ENCODE measurements around the gene PWP1. TPM values are rescaled to one million over a fixed set of nuclear protein-coding genes. Genes with fewer than 3 reads are reported as not detected.
A peak's percentile ranks its signal among the peaks of the same experiment; 100 is the strongest.

Gene PWP1
- total RNA-seq: 37.9 and 44.2 TPM in 2 replicates
- long read RNA-seq, transcript PWP1-201 (15 exons, 2,621 nt): major isoform, 19 of 34 reads
- long read RNA-seq, partial matches to known transcripts: 13 of 34 reads
- long read RNA-seq, other reads (novel, unspliced or antisense): 2 of 34 reads

DNA sequence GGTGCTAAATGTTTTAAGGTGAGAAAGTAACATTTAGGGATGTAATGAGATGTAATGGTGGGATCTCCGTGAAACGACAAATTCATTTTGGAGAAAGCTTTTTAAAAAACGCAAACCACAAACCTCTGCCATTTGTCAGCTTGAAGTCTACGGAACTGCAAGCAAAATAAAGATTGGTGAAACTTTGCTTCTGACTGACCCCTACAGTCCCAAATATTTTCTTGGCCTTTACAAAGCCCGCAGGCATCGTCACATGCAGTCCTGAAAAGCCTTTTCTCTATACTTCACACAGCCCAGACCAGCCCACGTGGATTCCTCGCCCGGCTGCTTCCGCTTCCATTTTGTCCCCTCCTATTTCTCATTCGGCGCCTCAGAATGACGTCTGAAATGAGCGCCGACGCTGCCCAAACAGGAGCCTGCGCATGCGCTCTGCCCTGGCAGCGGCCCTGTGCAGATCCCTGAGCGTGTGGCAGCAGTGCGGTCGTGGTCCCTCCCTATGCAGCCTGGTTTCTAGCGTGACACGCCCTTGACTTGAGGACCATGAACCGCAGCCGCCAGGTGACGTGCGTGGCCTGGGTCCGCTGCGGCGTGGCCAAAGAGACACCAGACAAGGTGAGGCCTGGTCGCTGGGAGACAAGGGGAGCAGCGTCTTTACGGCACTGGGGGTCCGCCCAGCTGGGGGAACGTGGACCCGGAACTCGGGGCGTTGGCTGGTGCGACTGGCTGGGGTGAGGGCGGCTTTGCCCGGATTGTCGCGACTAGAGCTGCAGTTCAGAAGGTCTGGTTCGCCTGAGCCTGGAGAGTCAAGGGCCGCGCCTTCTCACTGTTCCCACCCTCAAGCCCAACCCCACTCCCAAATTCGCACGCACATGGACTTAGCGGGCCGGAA lies at the start of gene PWP1:
Gene PWP1 (plus strand): TSS at position 440 of the 889 bp plus-strand sequence. CDS start 101 bp downstream, at position 541.
- H3K4me1 Mint-ChIP-seq: peaks cover 20% of the 10 kb centered on the region
- H3K4me3 Mint-ChIP-seq: peak within 1 kb of the TSS; percentile 97
- TF ChIP-seq, protein P1, sequence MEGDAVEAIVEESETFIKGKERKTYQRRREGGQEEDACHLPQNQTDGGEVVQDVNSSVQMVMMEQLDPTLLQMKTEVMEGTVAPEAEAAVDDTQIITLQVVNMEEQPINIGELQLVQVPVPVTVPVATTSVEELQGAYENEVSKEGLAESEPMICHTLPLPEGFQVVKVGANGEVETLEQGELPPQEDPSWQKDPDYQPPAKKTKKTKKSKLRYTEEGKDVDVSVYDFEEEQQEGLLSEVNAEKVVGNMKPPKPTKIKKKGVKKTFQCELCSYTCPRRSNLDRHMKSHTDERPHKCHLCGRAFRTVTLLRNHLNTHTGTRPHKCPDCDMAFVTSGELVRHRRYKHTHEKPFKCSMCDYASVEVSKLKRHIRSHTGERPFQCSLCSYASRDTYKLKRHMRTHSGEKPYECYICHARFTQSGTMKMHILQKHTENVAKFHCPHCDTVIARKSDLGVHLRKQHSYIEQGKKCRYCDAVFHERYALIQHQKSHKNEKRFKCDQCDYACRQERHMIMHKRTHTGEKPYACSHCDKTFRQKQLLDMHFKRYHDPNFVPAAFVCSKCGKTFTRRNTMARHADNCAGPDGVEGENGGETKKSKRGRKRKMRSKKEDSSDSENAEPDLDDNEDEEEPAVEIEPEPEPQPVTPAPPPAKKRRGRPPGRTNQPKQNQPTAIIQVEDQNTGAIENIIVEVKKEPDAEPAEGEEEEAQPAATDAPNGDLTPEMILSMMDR (conservative IDR thresholded peaks at IDR 0.05): peak; percentile 8
- DNase-seq (ENCODE audit: low read depth, low spot score): peak; percentile 90
- H3K27ac Mint-ChIP-seq (ENCODE audit: unreplicated experiment): peak within 1 kb of the TSS; percentile 85
- peaks cover 8% of the 10 kb centered on the region for H3K27me3 Mint-ChIP-seq (ENCODE audit: low read depth)
- H3K36me3 Mint-ChIP-seq (ENCODE audit: low read depth): peaks cover 10% of the 10 kb centered on the region
- H3K9me3 Mint-ChIP-seq: no peaks in the 10 kb centered on the region

GRCh38 chr12:107641154-107641553 lies 44.4 kb upstream of the PWP1 start:
- TF ChIP-seq, protein P1 (conservative IDR thresholded peaks at IDR 0.05): no peak
- DNase-seq (ENCODE audit: low read depth, low spot score): no peak
- Mint-ChIP-seq H3K4me3 (no peak overlapping the region), H3K27ac (ENCODE audit: unreplicated experiment) (no peak overlapping the region), H3K36me3 (ENCODE audit: low read depth) (no peaks in the 10 kb centered on the region), H3K27me3 (ENCODE audit: low read depth) (peaks cover 37% of the 10 kb centered on the region), H3K9me3 (no peaks in the 10 kb centered on the region), H3K4me1 (peaks cover 8% of the 10 kb centered on the region)

GRCh38 chr12:107642240-107642639 lies 43.4 kb upstream of the PWP1 start:
- H3K27me3 Mint-ChIP-seq (ENCODE audit: low read depth): peaks cover 43% of the 10 kb centered on the region
- H3K4me3 Mint-ChIP-seq: no peak overlapping the region
- DNase-seq (ENCODE audit: low read depth, low spot score): no peak
- TF ChIP-seq, protein P1 (conservative IDR thresholded peaks at IDR 0.05): no peak
- no peak overlapping the region for H3K27ac Mint-ChIP-seq (ENCODE audit: unreplicated experiment)
- H3K36me3 Mint-ChIP-seq (ENCODE audit: low read depth): no peaks in the 10 kb centered on the region
- H3K9me3 Mint-ChIP-seq: no peaks in the 10 kb centered on the region
- peaks cover 11% of the 10 kb centered on the region for H3K4me1 Mint-ChIP-seq

GRCh38 chr12:107645630-107646333 lies 39.8 kb upstream of the PWP1 start:
- DNase-seq (ENCODE audit: low read depth, low spot score): peak; percentile 3
- TF ChIP-seq, protein P1 (conservative IDR thresholded peaks at IDR 0.05): no peak
- Mint-ChIP-seq H3K27me3 (ENCODE audit: low read depth) (peaks cover 27% of the 10 kb centered on the region), H3K36me3 (ENCODE audit: low read depth) (no peaks in the 10 kb centered on the region), H3K9me3 (no peaks in the 10 kb centered on the region), H3K27ac (ENCODE audit: unreplicated experiment) (peak overlapping the region; percentile 43), H3K4me3 (no peak overlapping the region), H3K4me1 (peaks cover 11% of the 10 kb centered on the region)

GRCh38 chr12:107646436-107646835 lies 39.2 kb upstream of the PWP1 start:
- Mint-ChIP-seq H3K4me1 (peaks cover 11% of the 10 kb centered on the region), H3K4me3 (no peak overlapping the region), H3K9me3 (no peaks in the 10 kb centered on the region), H3K27ac (ENCODE audit: unreplicated experiment) (no peak overlapping the region), H3K27me3 (ENCODE audit: low read depth) (peaks cover 25% of the 10 kb centered on the region), H3K36me3 (ENCODE audit: low read depth) (no peaks in the 10 kb centered on the region)
- TF ChIP-seq, protein P1 (conservative IDR thresholded peaks at IDR 0.05): no peak
- DNase-seq (ENCODE audit: low read depth, low spot score): no peak

Measured in neural crest cell (in vitro differentiated cells).